HL-60/S4 (cell line): ENCODE results near the gene SECTM1.

Experiments used
- in situ Hi-C: fragments of 300-500 bp; cut with MboI; formaldehyde crosslinking; loops from 2 replicates; pipeline ENCODE4 v1.14.3; 2022; ENCODE audit warnings: low sequenced_read_pairs

The SECTM1 gene

DNA sequence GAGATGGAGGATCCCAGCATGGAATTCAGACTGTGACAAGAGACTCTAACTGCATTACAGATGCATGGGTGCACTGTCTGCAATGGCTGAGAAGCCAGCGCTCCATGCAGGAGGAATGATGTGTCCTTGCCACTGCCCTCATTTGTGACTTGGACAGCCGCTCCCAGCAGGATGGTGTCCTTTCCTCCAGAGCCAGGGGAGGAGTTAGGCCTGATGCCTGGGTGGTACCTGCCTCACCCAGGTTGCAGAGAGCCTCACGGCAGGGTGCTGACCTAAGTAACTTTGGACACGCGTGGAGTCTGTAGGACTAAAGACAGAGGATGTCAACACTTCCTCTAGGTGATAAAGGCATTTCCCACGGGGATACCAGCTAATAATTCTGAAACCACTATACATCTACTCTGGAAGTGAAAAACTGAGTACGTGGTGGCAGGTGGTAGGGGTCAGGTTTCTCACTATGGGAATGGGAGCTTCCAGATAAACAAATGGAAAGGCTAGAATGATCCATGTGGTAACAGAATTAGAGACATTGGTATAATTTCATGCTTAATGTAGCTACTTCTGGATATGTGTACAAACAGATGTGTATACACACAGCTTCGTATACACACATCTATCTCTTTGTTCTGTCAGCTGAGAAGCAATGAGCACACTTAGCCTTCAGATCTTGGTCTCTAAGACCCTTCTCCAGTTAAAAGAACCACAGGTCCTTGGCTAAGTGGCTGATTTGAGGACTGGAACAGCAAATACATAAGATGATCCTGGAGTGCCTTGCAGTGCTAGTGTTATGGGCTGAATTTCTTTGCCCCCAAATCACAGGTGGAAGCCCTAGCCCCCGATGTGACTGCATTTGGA lies 46.3 kb downstream of the SECTM1 start:
- in situ Hi-C loops: no loop called here

GRCh38 chr17:82285141-82285540 lies 48.4 kb downstream of the SECTM1 start:
- in situ Hi-C loops: no loop called here

DNA sequence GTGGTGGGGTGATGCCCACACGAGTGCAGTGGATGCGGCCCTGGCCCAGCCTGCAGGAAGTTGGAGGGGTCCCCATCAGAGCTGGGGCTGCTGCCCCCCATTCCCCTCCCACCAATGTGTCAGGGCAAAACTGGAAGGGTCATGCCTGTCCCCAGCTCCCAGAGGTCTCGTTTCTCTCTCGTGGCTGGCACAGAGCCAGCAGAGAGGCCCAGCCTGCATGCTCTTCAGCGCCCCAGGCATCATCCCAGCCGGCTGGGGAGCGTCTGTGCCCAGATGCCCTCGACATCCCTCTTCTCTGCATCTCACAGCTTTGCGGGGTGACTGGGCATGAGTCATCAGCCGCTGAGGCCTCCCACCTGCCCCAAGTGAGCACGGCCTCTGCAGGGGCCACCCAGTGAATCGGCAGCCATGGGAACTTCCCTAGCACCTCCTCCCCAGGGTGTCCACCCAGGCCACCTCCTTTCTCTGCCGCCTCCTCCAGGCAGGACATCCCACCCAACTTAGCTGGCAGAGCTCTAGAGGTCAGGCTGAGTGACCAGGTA lies 50.3 kb downstream of the SECTM1 start:
- in situ Hi-C loops: no loop called here

- in situ Hi-C loops: no loop called here
Observed at GRCh38 chr17:82282239-82283207, 51.0 kb downstream of the SECTM1 start.

- in situ Hi-C loops: no loop called here
Observed at GRCh38 chr17:82281502-82282238, 51.9 kb downstream of the SECTM1 start.

DNA sequence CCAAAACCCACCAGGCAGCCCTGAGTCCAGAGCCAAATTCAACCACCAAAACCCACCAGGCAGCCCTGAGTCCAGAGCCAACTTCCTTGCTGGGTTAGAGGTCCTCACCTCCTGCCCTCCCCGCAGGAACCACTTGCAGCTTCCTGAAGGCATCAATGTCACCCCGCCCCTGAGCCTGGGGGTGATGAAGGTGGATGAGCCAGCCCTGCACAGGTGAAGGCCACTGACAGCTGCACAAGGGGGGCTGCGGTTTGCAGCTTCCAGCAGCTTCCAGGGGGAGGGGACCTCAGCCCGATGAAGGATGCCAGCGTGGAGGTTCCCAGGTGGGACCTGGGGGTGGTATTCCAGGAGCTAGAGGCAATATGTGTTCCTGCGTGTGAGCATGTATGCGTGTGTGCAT lies 52.5 kb downstream of the SECTM1 start:
- in situ Hi-C loops: no loop called here

DNA sequence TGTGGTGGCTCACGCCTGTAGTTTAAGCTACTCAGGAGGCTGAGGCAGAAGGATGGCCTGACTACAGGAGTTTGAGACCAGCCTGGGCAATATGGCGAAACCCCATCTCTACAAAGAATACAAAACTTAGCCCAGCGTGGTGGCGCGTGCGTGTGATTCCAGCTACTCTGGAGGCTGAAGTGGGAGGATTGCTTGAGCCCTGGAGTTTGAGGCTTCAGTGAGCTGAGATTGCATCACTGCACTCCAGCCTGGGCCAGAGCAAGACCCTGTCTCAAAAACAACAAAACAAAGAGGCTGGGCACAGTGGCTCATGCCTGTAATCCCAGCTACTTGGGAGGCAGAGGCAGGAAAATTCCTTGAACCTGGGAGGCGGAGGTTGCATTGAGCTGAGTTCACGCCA lies 53.0 kb downstream of the SECTM1 start:
- in situ Hi-C loops: no loop called here

GRCh38 chr17:82278786-82279391 lies 54.7 kb downstream of the SECTM1 start:
- in situ Hi-C loops: no loop called here

DNA sequence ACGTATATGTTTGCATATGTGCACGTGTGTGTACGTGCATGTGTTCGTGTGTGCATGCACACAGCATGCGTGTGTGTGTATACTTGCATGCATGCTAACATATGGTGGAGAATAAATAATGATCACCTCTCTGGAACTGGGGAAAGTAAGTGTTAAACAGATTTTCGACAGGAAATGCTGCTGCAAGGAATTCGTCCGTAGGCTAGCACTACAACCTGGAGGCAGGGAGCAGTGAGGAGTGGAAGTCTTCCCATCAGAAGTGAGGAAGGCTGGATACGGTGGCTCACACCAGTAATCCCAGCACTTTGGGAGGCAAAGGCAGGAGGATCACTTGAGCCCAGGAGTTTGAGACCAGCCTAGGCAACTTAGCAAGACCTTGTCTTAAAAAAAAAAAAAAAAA lies 55.3 kb downstream of the SECTM1 start:
- in situ Hi-C loops: no loop called here

GRCh38 chr17:82277851-82278250 lies 55.7 kb downstream of the SECTM1 start:
- in situ Hi-C loops: no loop called here

GRCh38 chr17:82276938-82277337 lies 56.6 kb downstream of the SECTM1 start:
- in situ Hi-C loops: no loop called here

- in situ Hi-C loops: no loop called here
Observed at GRCh38 chr17:82275326-82275725, 58.2 kb downstream of the SECTM1 start.

DNA sequence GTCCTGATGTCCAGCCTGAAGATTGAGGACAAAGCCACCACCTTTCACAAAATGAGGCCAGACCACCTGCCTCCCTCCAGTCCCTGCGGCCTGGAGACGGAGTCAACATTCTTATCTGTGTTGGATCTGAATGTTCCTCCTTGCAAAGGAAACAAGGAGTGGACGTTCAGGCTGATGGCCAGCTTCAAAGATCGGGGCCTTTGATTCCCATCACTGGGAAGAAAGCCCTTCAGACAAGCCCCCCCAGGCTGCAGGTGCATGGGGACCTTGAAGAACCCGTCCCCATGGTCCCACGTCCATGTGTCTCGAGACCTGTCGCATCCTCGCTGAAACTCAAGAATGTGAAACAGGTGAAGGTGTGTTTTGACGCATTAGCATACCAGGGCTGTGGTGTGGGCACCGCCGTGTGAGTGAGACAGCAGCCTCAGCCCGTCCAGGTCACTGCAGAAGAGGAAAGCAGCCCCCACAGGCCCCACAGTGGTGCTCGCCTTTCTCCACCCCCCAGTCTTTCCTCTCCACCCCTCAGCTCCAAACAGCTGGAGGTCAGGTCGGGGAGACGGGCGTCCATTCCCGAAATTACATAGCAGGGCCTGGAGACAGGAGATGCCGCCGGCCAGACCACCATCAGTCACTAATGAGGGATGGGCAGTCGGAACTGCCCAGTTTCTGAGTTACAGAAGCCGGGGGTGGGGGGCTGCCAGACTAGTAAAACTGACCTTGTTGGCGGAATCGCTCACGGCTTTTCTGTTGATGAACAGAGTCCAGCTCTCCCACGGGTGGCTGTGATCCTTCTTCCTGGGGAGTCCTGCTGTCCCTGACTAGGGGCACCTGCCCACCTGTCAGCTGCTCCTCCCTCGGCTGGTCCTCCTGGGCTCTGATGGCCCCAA lies 59.2 kb downstream of the SECTM1 start:
- in situ Hi-C loops: no loop called here

DNA sequence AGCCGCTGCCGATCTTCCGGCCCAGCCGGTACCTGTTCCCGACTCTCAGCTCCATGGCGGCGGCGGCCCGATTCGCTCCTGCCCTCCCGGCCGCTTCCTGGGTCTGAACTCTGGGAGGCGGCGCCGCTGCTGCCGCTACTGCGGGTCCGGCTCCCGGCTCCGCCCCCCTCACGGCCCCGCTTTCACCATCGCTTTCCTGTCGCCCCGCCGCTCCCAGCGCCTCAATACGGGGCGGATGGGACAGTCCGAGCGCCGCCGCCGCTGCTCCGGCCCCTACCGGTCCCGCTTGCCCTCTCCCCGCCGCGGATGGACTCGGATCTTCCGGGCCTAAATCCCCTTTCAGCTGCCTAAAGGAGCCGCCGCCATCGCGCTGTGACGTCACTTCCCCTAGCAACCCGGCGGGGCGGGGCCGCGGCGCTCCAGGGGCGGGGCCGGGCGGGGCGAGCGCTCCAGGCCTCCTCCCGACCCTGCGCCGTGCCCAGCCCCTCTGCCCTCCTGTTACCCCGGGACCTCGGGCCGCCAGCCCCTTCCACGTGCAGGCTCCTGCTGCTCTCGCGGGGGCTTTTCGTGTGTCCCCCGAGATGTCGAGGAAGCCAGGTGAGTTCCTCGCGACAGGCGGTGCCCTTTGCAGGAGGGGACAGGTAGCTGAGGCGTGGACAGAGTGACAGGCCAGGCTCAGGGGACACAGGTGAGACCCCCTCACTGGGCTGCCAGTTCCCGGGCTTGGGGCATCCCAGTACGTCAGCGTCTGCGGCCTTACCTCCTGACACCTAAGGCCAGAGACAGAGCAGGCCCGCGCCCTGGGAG lies 60.0 kb downstream of the SECTM1 start, which contains the start of gene CSNK1D:
Gene CSNK1D (minus strand): TSS at position 374 of the 807 bp plus-strand sequence. CDS start 319 bp downstream, at position 55.
- in situ Hi-C loops: no loop called here

DNA sequence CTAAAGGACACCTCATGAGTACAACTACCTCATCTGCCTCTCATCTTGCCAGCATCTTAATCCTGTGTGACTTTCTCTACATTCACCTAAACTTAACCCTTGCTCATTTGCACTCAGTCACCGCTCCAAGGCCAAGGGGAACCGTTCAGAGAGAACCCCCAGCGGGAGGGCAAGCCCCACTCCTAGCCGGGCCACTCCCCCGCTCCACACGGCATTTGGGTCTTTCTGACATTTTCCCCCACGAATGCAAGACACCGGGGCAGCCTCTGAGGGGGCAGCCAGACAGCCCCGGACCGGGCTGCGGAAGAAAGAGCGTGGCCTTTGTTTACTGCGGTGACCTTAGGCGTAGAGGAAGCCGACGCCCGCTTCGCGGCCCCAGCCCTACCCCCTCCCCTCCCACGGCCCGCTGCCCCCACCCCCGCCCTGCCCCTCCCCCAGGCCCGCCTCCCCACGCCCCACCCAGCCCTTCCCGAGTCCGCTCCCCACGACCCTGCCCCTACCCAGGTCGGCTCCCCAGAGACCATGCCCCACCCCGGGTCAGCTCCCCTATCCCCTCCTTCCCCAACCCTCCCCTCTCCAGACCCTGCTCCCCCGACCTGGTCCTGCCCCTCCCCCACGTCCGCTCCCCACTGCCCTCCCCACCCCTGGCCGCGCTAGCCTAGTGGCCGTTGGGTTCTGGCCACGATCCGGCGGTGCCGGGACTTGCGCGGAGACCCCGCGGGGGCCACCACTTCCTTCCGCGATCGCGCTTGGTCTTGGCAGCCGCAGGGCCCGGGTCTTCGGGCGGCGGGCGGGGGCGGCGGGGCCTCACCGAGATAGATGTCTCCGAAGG lies 60.9 kb downstream of the SECTM1 start:
- in situ Hi-C loops: no loop called here

DNA sequence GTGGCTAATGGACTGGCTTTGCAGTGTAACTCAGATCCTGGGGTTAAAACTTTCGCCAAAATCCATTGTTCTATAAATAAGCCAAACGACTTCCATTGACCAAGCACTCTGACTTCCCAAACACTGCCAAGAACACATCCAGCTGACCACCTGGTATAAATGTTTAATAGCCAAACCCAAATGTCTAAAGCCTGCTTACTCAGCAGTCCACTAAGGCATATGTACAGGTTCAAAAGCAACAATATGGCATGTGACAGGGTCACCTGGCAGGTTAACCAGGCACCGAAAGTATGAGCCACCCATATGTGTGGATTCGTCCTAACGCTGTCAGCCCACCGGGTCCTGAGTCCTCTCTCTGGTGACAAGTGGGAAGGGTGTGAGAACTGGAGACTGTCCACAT lies 62.2 kb downstream of the SECTM1 start:
- in situ Hi-C loops: no loop called here
